Esophagus squamous epithelium (tissue), 4 donors: Measurements from ENCODE around the gene PXDC1.

Experiments used
- POLR2A ChIP-seq, 4 donors: fragments of 450-650 bp; IDR thresholded peaks; one replicate each; pipeline ENCODE4 v1.6.1; 2017; ENCODE audit warnings: antibody characterized with exemption in 4 of 4, mild to moderate bottlenecking in 4 of 4, moderate library complexity in 3 of 4
- TF ChIP-seq, protein P1 (sequence below), 6 experiments: fragments of 450-650 bp in 4 of 6; fragments of 200-600 bp in 2 of 6; sonication (generic) in 2 of 6; IDR thresholded peaks; one replicate each; pipeline ENCODE4 v1.5.1; 2016 to 2019; ENCODE audit warnings: antibody characterized with exemption in 6 of 6, mild to moderate bottlenecking in 4 of 6, moderate library complexity in 4 of 6

DNA sequence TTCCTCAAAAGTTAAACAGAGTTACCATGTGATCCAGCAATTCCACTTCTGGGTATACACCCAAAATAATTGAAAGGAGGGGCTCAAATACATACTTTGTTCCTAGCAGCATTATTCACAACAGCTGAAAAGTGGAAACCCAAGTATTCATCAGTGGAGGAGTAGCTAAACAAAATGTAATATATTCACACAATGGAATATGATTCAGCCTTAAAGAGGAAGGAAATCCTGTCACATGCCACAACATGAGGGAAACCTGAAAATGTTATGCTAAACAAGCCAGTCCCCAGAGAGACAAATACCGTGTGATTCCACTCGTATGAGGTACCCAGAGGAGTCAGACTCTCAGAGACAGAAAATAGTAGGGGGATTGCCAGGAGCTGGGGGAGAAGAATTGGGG lies 44.5 kb downstream of the PXDC1 start:
- TF ChIP-seq, protein P1, sequence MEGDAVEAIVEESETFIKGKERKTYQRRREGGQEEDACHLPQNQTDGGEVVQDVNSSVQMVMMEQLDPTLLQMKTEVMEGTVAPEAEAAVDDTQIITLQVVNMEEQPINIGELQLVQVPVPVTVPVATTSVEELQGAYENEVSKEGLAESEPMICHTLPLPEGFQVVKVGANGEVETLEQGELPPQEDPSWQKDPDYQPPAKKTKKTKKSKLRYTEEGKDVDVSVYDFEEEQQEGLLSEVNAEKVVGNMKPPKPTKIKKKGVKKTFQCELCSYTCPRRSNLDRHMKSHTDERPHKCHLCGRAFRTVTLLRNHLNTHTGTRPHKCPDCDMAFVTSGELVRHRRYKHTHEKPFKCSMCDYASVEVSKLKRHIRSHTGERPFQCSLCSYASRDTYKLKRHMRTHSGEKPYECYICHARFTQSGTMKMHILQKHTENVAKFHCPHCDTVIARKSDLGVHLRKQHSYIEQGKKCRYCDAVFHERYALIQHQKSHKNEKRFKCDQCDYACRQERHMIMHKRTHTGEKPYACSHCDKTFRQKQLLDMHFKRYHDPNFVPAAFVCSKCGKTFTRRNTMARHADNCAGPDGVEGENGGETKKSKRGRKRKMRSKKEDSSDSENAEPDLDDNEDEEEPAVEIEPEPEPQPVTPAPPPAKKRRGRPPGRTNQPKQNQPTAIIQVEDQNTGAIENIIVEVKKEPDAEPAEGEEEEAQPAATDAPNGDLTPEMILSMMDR (IDR thresholded peaks at IDR 0.05) = no peak
- TF ChIP-seq POLR2A (IDR thresholded peaks at IDR 0.05) = no peak
